ENCODE measurements around the gene TTLL7. TPM values are rescaled to one million over a fixed set of nuclear protein-coding genes. Genes with fewer than 3 reads are reported as not detected.
A peak's percentile ranks its signal among the peaks of the same experiment; 100 is the strongest.
"Not testable (repeated sequence)": the region's sequence is repeated elsewhere in the genome, so short reads cannot be mapped to it uniquely, and the experiment has no call there.

Gene TTLL7
- polyA plus RNA-seq, 12 donors = 18.8 to 58.8 (median 33.7) TPM; not detected in 1

GRCh38 chr1:83932281-83932680 lies 66.7 kb downstream of the TTLL7 start:
- DNase-seq = no peak

- peak; percentile 54 for DNase-seq
These were observed 67.2 kb downstream of the TTLL7 start for GRCh38 chr1:83931658-83932253.

- DNase-seq = no peak
These were observed 69.7 kb downstream of the TTLL7 start for GRCh38 chr1:83929184-83929583.

- no peak for DNase-seq
These were observed 70.5 kb downstream of the TTLL7 start for GRCh38 chr1:83928396-83928795.

GRCh38 chr1:83927701-83928100 lies 71.2 kb downstream of the TTLL7 start:
- no peak for DNase-seq

GRCh38 chr1:83927061-83927460 lies 71.9 kb downstream of the TTLL7 start:
- no peak for DNase-seq

- no peak for DNase-seq
These were observed 75.4 kb downstream of the TTLL7 start for GRCh38 chr1:83923553-83923952.

GRCh38 chr1:83922431-83922830 lies 76.5 kb downstream of the TTLL7 start:
- no peak for DNase-seq

- no peak for DNase-seq
These were observed 78.6 kb downstream of the TTLL7 start for GRCh38 chr1:83920320-83920719.

- DNase-seq = no peak
These were observed 79.1 kb downstream of the TTLL7 start for GRCh38 chr1:83919872-83920271.

- no peak for DNase-seq
These were observed 80.1 kb downstream of the TTLL7 start for GRCh38 chr1:83918688-83919285.

- DNase-seq = no peak
These were observed 81.0 kb downstream of the TTLL7 start for GRCh38 chr1:83917959-83918358.

GRCh38 chr1:83916094-83916493 lies 82.8 kb downstream of the TTLL7 start:
- DNase-seq = not testable (repeated sequence)

- DNase-seq = no peak
These were observed 86.1 kb downstream of the TTLL7 start for GRCh38 chr1:83912876-83913275.

GRCh38 chr1:83910461-83910860 lies 88.5 kb downstream of the TTLL7 start:
- peak; percentile 6 for DNase-seq

GRCh38 chr1:83909687-83910086 lies 89.2 kb downstream of the TTLL7 start:
- no peak for DNase-seq

- DNase-seq = peak; percentile 16
These were observed 93.5 kb downstream of the TTLL7 start for GRCh38 chr1:83905315-83905907.

- DNase-seq = no peak
These were observed 97.3 kb downstream of the TTLL7 start for GRCh38 chr1:83901547-83902155.

GRCh38 chr1:83900524-83900923 lies 98.4 kb downstream of the TTLL7 start:
- no peak for DNase-seq

GRCh38 chr1:83897516-83897915 lies 101.4 kb downstream of the TTLL7 start:
- no peak for DNase-seq

- DNase-seq = no peak
These were observed 102.6 kb downstream of the TTLL7 start for GRCh38 chr1:83896299-83896698.

- DNase-seq = no peak
These were observed 109.2 kb downstream of the TTLL7 start for GRCh38 chr1:83889707-83890106.

GRCh38 chr1:83887483-83887882 lies 111.4 kb downstream of the TTLL7 start:
- DNase-seq = no peak
